A549 treated with CORT108297 at 1 μM for 4 hours (cell line): ENCODE results near the gene CENPN. TPM values are rescaled to one million over a fixed set of nuclear protein-coding genes. Genes with fewer than 3 reads are reported as not detected.

Source experiments
- total RNA-seq: library from RNA; stranded (reverse); fragments of 200-300 nt; extraction: Qiagen RNA extraction; gene quantifications from 5 replicates; pipeline ENCODE4 v1.2.3, GENCODE V29; 2022

Gene CENPN, protein sequence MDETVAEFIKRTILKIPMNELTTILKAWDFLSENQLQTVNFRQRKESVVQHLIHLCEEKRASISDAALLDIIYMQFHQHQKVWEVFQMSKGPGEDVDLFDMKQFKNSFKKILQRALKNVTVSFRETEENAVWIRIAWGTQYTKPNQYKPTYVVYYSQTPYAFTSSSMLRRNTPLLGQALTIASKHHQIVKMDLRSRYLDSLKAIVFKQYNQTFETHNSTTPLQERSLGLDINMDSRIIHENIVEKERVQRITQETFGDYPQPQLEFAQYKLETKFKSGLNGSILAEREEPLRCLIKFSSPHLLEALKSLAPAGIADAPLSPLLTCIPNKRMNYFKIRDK
- total RNA-seq, result 61.2 to 108 TPM (median 65.8 TPM) in 5 replicates

DNA sequence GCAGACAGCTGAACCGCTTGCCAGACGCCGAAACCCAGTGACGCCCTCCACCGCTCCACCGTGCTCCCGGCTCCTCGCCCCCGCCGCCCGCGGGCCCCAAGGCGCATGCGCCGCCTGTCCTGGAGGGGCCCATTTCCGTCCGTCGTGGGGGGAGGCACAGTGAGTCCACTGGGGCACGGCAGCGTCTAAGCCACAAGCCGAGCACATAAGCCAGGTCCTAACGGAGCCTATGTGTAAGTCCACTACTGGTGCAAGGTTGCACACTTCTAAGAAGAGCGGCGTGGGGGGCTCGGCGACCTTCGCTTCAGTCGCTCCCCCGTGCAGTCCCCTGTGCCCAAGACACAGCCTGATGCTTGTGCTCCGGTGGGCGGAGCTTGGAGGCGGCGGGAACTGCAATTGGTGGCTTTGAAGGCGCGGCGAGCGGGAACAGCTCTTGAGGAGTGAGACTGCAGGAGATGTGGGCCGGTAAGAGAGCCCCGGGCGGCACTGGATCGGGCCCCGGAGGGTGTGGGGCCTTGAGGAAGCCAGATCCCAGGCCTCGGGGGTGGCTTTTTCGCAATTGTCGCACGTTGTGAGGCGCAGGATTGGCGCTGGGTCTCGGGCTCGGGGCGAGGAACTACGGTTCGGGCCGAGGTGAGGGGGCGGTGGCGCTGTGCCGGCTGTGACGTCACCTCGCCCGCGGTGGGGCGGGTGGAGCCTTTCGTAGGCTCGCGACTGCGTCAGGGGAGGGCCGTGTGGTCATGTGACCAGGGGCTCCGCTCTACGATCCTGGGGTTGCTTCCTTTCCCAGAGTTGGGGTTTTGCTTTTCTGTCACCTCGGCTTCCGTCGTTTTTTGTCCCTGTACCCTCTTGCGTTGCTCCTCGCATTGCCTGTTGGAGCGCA, at the start of gene CENPN, which contains the start of gene CMC2:
CENPN (plus strand) TSS at position 402 of the 883 bp plus-strand sequence. CDS start 4,726 bp downstream, outside the sequence.
CMC2 (minus strand) TSS at position 73 of the 883 bp plus-strand sequence. CDS start 9,491 bp downstream, outside the sequence.

DNA sequence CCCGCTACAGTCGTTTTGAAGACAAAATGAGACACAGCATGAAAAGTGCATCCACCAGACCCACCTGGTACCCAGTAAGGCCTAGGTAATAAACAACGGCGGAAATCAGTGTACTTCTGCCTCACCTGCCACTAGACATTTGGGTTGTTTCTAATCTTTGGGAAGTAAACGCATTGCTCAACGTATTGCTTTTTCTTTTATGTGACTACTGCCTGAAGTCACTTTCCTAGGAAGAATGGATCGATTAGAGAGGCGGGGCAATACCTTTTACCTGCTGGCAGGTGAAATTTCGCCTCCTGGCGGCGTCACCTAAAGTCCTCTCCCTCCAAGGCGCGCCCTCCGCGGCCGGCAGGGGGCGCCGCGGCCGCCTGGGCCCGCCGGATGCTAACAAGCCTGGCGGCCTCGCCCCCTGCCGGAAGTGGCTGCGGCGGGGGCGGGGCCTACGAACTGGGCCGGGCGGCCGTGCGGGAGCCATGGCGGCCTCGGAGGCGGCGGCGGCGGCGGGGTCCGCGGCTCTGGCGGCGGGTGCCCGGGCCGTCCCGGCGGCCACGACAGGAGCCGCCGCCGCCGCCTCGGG, 28.5 kb downstream of the CENPN start, which contains the start of gene ATMIN:
ATMIN (plus strand) TSS at position 445 of the 577 bp plus-strand sequence; CDS start at position 474, 29 bp downstream.

DNA sequence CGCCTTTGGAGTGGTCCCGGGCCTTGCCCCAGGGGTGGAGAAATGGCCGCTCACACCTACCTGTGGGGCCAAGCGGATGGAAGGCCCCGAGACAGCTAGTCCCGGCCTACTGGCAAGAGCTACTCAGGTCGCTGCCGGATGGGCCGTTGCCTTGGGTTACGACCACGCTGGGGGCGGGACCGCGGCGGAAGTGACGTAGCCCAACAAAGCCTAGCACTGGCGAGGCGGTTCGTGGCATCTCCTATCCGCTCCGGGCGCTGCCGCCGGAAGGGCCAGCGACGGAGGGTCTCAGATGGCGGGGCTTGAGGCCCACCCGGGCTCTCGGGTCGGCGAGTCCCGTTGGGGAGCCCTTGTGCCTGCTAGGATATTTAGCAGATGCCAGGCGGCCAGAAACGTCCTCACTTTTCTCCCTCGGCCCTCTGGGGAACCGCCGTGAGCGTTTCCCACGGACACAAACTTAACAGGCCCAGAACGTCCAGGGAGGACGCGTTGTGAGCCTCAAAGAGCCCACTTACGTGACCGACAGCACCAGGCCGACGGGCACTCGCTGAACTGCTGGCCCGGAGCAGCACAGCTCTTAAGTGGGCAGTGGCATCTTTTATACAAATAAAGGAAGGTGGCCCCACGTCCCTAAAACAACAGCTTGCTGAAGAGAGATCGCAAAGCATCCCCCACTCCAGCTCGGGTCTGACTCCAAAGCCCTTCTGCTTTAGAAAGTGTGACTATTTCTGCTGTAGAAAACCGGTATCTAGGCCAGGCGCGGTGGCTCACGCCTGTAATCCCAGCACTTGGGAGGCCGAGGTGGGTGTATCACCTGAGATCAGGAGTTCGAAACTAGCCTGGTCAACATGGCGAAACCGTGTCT, 70.3 kb downstream of the CENPN start, which contains the start of gene C16orf46:
C16orf46 (minus strand) TSS at position 163 of the 865 bp plus-strand sequence. CDS start 13,283 bp downstream, outside the sequence.

Other genes starting within 250 kb of the CENPN start
- gene CDYL2, start 202.6 kb upstream of the CENPN start, total RNA-seq, result 0.32 to 0.70 TPM (median 0.50 TPM) in 5 replicates
- 120 to 133 TPM (median 132 TPM) in 5 replicates for gene CMC2, start 329 bp upstream of the CENPN start, total RNA-seq
- 30.8 to 32.2 TPM (median 31.7 TPM) in 5 replicates for gene ATMIN, start 28.6 kb downstream of the CENPN start, total RNA-seq
- gene C16orf46, start 70.0 kb downstream of the CENPN start, total RNA-seq, result 0.59 to 1.5 TPM (median 0.72 TPM) in 5 replicates
- 53.8 to 64.1 TPM (median 57.5 TPM) in 5 replicates for gene GCSH, start 89.2 kb downstream of the CENPN start, total RNA-seq
- gene BCO1, start 231.5 kb downstream of the CENPN start, total RNA-seq, result 0.94 to 1.1 TPM (median 1.0 TPM) in 5 replicates